Measurements from ENCODE around the gene FMNL2. TPM values are rescaled to one million over a fixed set of nuclear protein-coding genes. Genes with fewer than 3 reads are reported as not detected.

Gene FMNL2
- total RNA-seq, 3 donors from 2014 or later = 11.5 to 25.4 (median 12.0) TPM

GRCh38 chr2:152577579-152577978 lies 242.6 kb downstream of the FMNL2 start:
- intact Hi-C loops (cut with DNase I, micrococcal nuclease) = no loop called here
- TF ChIP-seq, protein P1, sequence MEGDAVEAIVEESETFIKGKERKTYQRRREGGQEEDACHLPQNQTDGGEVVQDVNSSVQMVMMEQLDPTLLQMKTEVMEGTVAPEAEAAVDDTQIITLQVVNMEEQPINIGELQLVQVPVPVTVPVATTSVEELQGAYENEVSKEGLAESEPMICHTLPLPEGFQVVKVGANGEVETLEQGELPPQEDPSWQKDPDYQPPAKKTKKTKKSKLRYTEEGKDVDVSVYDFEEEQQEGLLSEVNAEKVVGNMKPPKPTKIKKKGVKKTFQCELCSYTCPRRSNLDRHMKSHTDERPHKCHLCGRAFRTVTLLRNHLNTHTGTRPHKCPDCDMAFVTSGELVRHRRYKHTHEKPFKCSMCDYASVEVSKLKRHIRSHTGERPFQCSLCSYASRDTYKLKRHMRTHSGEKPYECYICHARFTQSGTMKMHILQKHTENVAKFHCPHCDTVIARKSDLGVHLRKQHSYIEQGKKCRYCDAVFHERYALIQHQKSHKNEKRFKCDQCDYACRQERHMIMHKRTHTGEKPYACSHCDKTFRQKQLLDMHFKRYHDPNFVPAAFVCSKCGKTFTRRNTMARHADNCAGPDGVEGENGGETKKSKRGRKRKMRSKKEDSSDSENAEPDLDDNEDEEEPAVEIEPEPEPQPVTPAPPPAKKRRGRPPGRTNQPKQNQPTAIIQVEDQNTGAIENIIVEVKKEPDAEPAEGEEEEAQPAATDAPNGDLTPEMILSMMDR (IDR thresholded peaks at IDR 0.05) = no peak
- Histone ChIP-seq H3K4me3 (no peak overlapping the region), H3K4me1 (ENCODE audit: low read depth) (no peaks in the 10 kb centered on the region), H3K9me3 (no peaks in the 10 kb centered on the region), H3K36me3 (ENCODE audit: low read depth) (no peaks in the 10 kb centered on the region)
- no peak for ATAC-seq
- no peak for DNase-seq

DNA sequence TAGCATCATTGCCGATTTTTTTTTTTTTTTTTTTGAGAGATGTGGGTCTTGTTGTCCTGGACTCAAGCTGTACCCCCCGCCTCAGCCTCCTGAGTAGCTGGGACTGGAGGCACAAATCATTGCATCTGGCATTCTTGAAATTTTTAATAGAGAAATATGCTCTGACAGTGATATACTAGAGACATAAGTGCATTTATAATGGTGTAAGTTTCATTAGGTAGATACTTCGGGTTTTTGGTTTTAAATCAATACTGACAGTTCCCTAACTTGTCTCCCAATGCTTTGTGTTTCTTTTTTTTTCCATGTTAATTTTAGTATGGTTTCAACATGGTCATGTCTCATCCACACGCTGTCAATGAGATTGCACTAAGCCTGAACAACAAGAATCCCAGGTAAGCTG lies 243.6 kb downstream of the FMNL2 start:
- TF ChIP-seq, protein P1 (IDR thresholded peaks at IDR 0.05) = no peak
- no peaks in the 10 kb centered on the region for H3K4me1 ChIP-seq (ENCODE audit: low read depth)
- intact Hi-C loops (cut with DNase I, micrococcal nuclease) = no loop called here
- H3K4me3 ChIP-seq = no peak overlapping the region
- no peaks in the 10 kb centered on the region for H3K9me3 ChIP-seq
- no peaks in the 10 kb centered on the region for H3K36me3 ChIP-seq (ENCODE audit: low read depth)
- DNase-seq = no peak
- no peak for ATAC-seq

GRCh38 chr2:152580714-152581113 lies 245.7 kb downstream of the FMNL2 start:
- intact Hi-C loops (cut with DNase I, micrococcal nuclease) = no loop called here
- H3K4me3 ChIP-seq = no peak overlapping the region
- H3K36me3 ChIP-seq (ENCODE audit: low read depth) = no peaks in the 10 kb centered on the region
- no peaks in the 10 kb centered on the region for H3K9me3 ChIP-seq
- ATAC-seq = no peak
- TF ChIP-seq, protein P1 (IDR thresholded peaks at IDR 0.05) = no peak
- H3K4me1 ChIP-seq (ENCODE audit: low read depth) = no peaks in the 10 kb centered on the region
- no peak for DNase-seq

GRCh38 chr2:152581360-152581759 lies 246.4 kb downstream of the FMNL2 start:
- TF ChIP-seq, protein P1 (IDR thresholded peaks at IDR 0.05) = no peak
- Histone ChIP-seq H3K9me3 (no peaks in the 10 kb centered on the region), H3K4me1 (ENCODE audit: low read depth) (no peaks in the 10 kb centered on the region), H3K4me3 (no peak overlapping the region), H3K36me3 (ENCODE audit: low read depth) (no peaks in the 10 kb centered on the region)
- DNase-seq (no peak), ATAC-seq (no peak)
- intact Hi-C loops (cut with DNase I, micrococcal nuclease) = no loop called here

GRCh38 chr2:152582081-152582480 lies 247.1 kb downstream of the FMNL2 start:
- Histone ChIP-seq H3K36me3 (ENCODE audit: low read depth) (no peaks in the 10 kb centered on the region), H3K9me3 (no peaks in the 10 kb centered on the region), H3K4me1 (ENCODE audit: low read depth) (no peaks in the 10 kb centered on the region), H3K4me3 (no peak overlapping the region)
- ATAC-seq = no peak
- TF ChIP-seq, protein P1 (IDR thresholded peaks at IDR 0.05) = no peak
- DNase-seq = no peak
- intact Hi-C loops (cut with DNase I, micrococcal nuclease) = no loop called here
